ENCODE results near the gene ARHGDIA. TPM values are rescaled to one million over a fixed set of nuclear protein-coding genes. Genes with fewer than 3 reads are reported as not detected.
"Not testable (repeated sequence)": the region's sequence is repeated elsewhere in the genome, so short reads cannot be mapped to it uniquely, and the experiment has no call there.

Gene ARHGDIA
- polyA plus RNA-seq, 4 donors = 166 to 199 (median 195) TPM

DNA sequence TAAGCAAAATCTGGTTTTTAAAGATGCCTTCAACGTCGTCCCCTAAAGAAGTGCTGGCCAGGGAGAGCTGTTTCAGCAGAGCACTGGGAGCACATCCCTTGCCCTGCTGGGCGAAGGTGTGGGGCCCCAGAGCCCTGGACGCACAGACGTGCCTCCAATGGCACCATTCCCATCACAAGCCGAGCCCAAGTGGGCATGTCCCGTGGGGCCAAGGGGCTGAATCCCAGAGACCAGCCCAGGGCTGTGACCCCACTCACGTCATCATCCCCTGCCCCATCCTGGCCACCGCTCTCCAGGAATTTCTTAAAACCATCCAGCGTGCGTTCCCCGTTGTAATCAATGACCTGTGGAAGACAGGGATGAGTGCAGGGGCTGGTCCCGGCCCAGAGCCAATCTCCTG lies 26.2 kb downstream of the ARHGDIA start:
- no peak for DNase-seq (ENCODE audit: low read depth in 4 of 4, low spot score in 3 of 4)

DNA sequence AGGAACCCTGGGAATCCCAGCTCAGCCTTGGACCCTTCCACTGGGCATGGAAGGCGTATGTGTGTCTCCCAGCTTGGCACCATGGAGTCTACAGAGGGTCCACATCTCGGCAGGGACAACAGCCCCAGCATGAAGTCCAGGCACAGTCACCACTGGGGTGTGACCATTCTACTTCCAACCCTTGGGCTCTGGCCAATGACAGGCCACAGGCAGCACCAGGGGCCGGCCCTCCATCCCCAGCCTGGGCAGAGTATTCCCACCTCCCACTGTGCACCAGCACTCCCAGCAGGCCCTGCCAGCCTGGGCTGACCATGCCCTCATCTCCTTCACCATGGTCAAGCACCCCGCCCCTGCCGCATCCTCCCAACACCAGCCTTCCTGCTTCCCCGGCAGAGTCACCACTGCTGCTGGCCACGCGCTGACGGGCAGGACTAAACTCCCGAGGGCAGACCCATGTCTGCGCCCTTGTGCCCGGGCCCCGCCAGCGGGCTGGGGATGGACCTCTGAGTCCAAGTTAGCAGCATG lies 26.7 kb downstream of the ARHGDIA start:
- no peak for DNase-seq (ENCODE audit: low read depth in 4 of 4, low spot score in 3 of 4)

GRCh38 chr17:81843713-81844326 lies 27.3 kb downstream of the ARHGDIA start:
- no peak for DNase-seq (ENCODE audit: low read depth in 4 of 4, low spot score in 3 of 4)

GRCh38 chr17:81842725-81843504 lies 28.2 kb downstream of the ARHGDIA start:
- DNase-seq (ENCODE audit: low read depth in 4 of 4, low spot score in 3 of 4) = no peak

GRCh38 chr17:81842378-81842724 lies 28.8 kb downstream of the ARHGDIA start:
- DNase-seq (ENCODE audit: low read depth in 4 of 4, low spot score in 3 of 4) = no peak

DNA sequence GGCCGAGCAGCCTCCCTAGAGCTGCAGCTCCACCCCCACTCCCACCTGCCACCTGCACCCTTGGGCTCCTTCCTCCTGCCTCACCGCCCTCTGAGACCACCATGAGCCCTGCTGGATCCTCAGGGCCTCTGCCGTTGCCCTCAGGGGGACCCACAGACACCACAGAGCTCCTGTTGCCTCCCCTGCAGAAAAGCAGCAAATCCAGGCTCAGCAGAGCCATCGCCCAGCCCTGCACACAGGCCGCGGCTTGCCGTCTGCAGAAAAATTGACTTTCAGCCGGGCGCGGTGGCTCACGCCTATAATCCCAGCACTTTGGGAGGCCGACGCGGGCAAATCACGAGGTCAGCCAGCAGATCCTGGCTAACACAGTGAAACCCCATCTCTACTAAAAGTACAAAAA lies 29.3 kb downstream of the ARHGDIA start:
- no peak for DNase-seq (ENCODE audit: low read depth in 4 of 4, low spot score in 3 of 4)

- DNase-seq (ENCODE audit: low read depth in 4 of 4, low spot score in 3 of 4) = no peak
These were observed 30.0 kb downstream of the ARHGDIA start for GRCh38 chr17:81840826-81841778.

DNA sequence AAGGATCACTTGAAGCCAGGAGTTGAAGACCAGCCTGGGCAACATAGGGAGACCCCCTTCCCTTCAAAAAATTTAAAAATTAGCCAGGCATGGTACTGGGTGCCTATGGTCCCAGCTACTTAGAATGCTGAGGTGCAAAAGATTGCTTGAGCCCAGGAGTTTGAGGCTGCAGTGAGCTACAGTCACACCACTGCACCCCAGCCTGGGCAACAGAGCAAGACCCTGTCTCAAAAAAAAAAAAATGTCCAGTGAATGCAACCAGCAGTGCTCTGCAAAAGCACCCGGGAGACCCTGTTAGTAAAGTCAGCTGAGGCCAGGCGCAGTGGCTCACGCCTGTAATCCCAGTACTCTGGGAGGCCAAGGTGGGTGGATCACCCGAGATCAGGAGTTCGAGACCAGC lies 31.1 kb downstream of the ARHGDIA start:
- DNase-seq (ENCODE audit: low read depth in 4 of 4, low spot score in 3 of 4) = not testable (repeated sequence)

GRCh38 chr17:81839301-81839700 lies 31.8 kb downstream of the ARHGDIA start:
- DNase-seq (ENCODE audit: low read depth in 4 of 4, low spot score in 3 of 4) = no peak

GRCh38 chr17:81838753-81839255 lies 32.3 kb downstream of the ARHGDIA start:
- DNase-seq (ENCODE audit: low read depth in 4 of 4, low spot score in 3 of 4) = no peak

DNA sequence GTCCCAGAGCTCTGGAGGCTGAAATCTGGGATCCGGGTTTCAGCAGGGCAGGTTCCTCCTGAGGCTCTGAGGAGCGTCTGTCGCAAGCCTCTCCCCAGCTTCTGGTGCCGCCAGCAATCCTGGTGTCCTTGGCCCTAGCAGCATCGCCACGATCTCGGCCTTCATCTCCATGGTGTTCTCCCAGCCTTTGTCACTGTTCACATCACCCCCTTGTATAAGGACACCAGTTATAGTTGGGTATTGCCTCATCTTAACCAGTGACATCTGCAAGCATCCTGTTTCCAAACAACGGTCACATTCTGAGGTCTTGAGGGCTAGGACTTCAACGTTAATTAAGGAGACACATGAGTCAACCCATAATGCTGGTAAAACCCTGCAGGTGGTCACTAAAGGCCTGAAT lies 33.5 kb downstream of the ARHGDIA start:
- no peak for DNase-seq (ENCODE audit: low read depth in 4 of 4, low spot score in 3 of 4)

GRCh38 chr17:81834831-81835267 lies 36.3 kb downstream of the ARHGDIA start, which contains the start of gene PPP1R27:
PPP1R27 (minus strand) TSS chr17:81835050; CDS start chr17:81834953, 97 bp downstream.
- no peak for DNase-seq (ENCODE audit: low read depth in 4 of 4, low spot score in 3 of 4)

- no peak for DNase-seq (ENCODE audit: low read depth in 4 of 4, low spot score in 3 of 4)
These were observed 37.0 kb downstream of the ARHGDIA start for GRCh38 chr17:81833921-81834830.

DNA sequence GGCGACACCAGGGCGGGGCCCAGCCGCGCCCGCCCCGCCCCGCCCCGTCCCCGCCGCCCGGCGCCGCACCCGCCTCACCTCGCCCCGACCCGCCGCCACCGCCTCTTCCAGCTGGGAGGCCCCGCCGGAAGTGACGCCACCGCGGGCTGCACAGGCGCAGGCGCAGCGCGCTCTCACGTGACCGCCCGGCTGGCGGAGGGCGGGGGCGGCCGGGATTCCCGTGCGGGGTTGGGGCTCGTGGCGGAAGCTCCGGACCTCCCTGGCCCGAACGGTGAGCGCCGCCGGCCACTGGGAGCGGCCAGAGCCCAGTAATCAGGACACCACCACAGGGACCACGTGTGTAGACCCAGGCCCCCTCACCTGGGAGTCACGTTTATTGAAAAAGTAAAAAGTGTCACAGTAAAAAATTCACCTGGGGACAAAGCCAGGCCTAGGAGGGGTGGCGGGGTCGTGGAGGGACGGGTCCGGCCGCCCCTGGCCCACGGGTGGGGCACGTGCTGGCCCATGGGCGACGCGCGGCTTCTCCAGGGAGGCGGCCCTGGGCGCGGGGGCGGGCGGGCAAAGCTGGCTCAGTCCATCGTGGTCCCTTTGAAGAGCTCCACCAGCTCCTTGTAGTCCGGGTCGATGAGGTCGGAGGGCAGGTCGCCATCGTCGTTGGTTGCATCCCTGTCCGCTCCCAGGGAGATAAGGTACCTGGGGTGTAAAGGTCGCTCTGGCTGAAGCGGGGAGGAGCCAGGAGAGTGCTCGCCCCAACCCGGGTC lies 37.8 kb downstream of the ARHGDIA start, which contains the start of gene MCRIP1:
MCRIP1 (minus strand) TSS at position 132 of the 761 bp plus-strand sequence. CDS start 8,785 bp downstream, outside the sequence.
- DNase-seq (ENCODE audit: low read depth in 4 of 4, low spot score in 3 of 4) = peak; percentile 84 to 88 (median 87)

DNA sequence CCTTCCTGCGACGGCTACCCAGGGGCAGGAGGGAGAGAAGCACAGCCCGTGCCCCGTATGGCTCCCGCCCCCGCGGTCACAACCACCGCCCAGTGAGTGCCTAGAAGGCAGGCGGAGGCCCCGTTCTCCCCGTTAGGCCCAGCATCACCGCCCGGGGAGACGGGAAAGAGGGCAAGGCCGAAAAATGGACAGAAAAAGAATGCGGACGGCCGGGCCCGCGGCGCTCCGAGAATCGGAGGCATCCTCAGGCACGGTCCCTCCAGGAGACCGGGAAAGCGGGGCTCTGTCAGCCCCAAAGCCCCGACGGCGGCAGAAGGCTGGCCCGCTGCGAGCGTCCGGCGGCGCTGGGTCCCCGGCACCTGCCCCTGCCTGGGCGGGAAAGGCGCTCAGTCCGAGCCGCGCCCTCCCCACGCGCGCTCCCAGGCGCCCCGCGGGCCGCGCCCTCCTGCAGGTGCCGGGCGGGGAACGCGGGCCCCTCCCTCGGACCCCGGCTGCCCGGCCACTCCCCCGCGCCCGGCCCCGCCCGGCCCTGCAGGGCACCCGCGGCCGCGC lies 38.5 kb downstream of the ARHGDIA start:
- no peak for DNase-seq (ENCODE audit: low read depth in 4 of 4, low spot score in 3 of 4)

DNA sequence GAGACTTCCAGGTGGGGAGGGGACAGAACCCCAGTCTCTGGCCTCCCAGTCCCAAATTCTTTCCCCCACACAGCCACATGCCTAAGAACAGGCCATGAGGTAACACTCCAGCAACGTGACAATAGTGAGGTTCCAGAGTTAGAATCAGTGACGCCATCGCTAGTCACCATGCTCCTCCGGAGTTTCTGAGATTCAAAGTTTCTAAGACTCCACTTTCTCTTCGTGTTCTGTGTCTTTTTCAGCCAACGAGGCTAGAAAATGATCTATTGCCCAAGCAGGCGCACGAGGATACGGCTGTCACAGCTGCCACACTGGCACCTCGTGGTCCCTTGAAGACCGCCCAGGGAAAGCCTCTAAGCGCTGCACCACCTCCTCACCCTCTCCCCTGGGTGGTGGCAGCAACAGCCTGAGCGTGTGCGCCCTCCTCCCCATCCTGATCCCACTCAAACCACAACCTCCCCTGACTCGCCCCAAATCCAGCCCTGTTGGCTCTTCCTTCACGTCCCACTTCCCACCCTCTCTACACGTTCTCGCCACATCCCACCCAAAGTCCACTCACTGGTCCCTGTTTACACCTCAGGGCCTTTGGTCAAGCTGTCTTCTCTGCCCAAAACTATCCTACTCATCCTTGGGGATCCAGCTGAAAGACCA lies 39.1 kb downstream of the ARHGDIA start:
- DNase-seq (ENCODE audit: low read depth in 4 of 4, low spot score in 3 of 4) = no peak

DNA sequence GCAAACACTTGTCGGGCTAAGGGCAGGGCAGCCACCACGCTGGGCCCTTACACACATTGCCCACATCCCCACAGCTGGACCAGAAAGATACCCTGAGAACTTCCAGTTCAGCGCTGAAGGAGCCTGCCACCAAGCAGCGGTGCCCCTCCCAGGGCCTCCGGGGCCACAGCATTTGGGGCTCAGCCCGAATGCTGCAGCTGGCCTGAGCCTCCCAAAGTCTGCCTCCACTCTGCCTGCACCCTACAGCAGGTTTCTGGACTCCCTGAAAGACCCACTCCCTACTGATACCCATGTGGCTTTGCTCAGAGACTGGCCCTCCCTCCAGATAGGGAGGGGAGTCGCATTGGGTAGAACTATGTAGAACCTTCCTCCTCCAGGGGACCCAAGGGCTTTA lies 39.6 kb downstream of the ARHGDIA start:
- no peak for DNase-seq (ENCODE audit: low read depth in 4 of 4, low spot score in 3 of 4)

- DNase-seq (ENCODE audit: low read depth in 4 of 4, low spot score in 3 of 4) = no peak
These were observed 41.3 kb downstream of the ARHGDIA start for GRCh38 chr17:81829858-81830257.
